OCI-LY1 (cell line): ENCODE measurements around the gene LRR1.

Experiments
- CTCF ChIP-seq: fragments of 200-600 bp; sonication (generic), shearing (Covaris generic); IDR thresholded peaks from 2 replicates; pipeline ENCODE4 v1.5.1; 2017; ENCODE audit warnings: mild to moderate bottlenecking, antibody characterized with exemption, low read length, moderate library complexity, mixed read lengths
- EZH2 ChIP-seq: fragments of 200-600 bp; sonication (generic), shearing (Covaris generic); IDR thresholded peaks from 2 replicates; pipeline ENCODE4 v1.8.0; 2017; ENCODE audit warnings: borderline replicate concordance, mixed run types, mild to moderate bottlenecking, antibody characterized with exemption, low read length, moderate library complexity, mixed read lengths

- TF ChIP-seq CTCF = no peak
- TF ChIP-seq EZH2 = no peak
Measured at GRCh38 chr14:49569281-49569680, 29.5 kb upstream of the LRR1 start.
